Activated CD8-positive, alpha-beta memory T cell treated with anti-CD3 and anti-CD28 coated beads for 36 hours (primary cell): Measurements from ENCODE around the gene ZNF57. TPM values are rescaled to one million over a fixed set of nuclear protein-coding genes. Genes with fewer than 3 reads are reported as not detected.
"Not testable (repeated sequence)": the region's sequence is repeated elsewhere in the genome, so short reads cannot be mapped to it uniquely, and the experiment has no call there.

Source experiments
- CTCF ChIA-PET: fragments of 350-600 bp; sonication (Branson Sonifier 250); formaldehyde crosslinking; loops from one replicate; lab custom pipeline; 2021; ENCODE audit warnings: antibody characterized with exemption; lab: Charles Lee
- POLR2A ChIA-PET: fragments of 350-600 bp; sonication (Branson Sonifier 250); formaldehyde crosslinking; loops from one replicate; lab custom pipeline; 2021; ENCODE audit warnings: antibody characterized with exemption; lab: Charles Lee
- total RNA-seq, 2 experiments: library from RNA; stranded (reverse); gene quantifications; one replicate each; pipeline ENCODE4 v1.2.3, GENCODE V29; 2021

The ZNF57 gene
- 1 to 10 TPM; 4.2 to 4.5 TPM for total RNA-seq

DNA sequence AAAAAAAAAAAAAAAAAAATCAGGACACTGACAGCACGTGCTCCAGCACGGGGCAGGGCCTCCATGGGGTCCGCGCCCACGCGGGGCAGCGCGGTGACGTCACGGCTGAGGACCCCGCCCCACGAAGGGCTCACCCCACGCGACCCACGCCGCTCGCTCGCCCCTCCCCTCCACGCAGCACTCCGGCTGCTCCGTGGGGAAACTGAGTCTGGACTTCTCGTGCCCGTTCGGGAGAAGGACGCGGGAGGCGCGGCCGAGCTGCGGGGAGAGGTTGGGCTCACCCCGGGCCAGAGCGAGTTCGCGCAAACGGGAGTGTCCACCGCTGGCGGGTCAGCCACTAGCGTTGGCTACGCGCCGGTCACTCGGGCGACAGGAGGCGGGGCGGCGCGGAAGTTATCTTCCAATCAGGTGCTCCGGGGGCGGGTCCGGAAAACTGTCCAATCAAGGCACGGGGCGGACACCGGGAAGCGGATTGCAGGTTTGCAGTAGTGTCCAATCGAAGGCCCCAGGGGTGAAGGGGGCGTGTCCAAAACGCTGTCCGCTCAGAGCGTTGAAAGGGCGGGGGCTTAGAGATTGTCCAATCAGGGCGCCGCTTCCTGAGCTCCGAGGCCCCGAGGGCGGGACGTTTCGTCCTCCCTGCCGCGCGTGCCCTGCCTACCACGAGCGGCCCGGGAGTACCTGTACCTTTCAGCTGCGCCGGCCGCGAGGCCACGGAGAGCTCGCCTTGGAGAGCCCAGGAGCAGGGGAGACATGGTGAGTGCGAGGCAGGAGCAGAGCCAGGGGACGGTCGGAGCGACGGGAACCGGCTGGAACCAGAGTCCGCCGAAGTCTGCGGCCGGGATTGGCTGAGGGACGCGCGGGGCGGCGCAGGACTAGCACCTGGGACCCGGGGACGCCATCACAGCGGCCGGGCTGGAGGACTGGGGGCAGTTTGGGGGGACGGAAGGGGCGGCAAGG, at the start of gene ZNF57:
ZNF57 (plus strand) TSS at position 633 of the 957 bp plus-strand sequence; CDS start at position 751, 118 bp downstream.
- ChIA-PET POLR2A (interaction anchor here (0.5 to 1.5 kb wide), 3 partner anchors 12 to 578 kb away, joined by 3 to 7 read pairs (median 4); no protein-coding TSS in a partner anchor), CTCF (interaction anchor here (0.6 to 1.2 kb wide), 5 partner anchors 12 to 531 kb away, joined by 3 to 5 read pairs (median 3); no protein-coding TSS in a partner anchor)

DNA sequence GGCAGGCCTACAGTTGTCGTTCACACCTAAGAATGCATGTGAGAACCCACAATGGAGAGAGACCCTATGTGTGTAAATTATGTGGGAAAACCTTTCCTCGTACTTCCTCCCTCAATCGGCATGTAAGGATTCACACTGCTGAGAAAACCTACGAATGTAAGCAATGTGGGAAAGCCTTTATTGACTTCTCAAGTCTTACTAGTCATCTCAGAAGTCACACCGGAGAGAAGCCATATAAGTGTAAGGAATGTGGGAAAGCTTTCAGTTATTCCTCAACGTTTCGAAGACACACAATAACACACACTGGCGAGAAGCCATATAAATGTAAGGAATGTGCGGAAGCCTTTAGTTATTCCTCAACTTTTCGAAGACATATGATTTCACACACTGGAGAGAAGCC, 48.1 kb upstream of the ZNF57 start:
- CTCF ChIA-PET, result no interaction called here
- POLR2A ChIA-PET, result no interaction called here

DNA sequence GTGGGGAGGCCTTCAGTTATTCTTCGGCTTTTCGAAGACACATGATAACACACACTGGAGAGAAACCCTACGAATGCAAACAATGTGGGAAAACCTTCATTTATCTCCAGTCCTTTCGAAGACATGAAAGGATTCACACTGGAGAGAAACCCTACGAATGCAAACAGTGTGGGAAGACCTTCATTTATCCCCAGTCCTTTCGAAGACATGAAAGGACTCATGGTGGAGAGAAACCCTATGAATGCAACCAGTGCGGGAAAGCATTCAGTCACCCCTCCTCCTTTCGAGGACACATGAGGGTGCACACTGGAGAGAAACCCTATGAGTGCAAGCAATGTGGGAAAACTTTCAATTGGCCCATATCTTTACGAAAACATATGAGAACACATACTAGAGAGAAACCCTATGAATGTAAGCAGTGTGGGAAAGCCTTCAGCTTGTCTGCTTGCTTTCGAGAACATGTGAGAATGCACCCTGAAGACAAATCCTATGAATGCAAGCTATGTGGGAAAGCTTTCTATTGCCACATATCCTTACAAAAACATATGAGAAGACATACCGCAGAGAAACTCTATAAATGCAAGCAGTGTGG, 47.6 kb upstream of the ZNF57 start:
- ChIA-PET CTCF (interaction anchor here (1.3 kb wide), 1 partner anchor 98 kb away, joined by 5 read pairs; no protein-coding TSS in a partner anchor), POLR2A (no interaction called here)

DNA sequence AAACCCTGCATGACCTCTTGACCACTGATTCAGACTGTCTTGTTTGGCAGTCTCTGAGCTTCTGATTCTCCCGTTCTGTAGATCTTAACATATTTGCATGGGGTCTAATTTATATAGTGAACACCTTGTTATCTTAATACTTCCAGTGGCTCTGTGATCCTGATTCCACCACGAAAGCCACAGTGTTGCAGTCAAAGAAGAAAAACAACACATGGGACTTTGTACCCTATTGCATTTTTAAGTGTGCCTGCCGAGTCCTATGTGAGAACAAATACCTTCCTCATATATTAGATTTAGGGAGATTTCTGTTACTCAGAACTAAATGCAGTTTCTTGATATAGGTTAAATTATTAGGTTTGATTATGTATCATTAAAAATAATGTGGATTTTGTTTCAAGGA, 45.9 kb upstream of the ZNF57 start:
- POLR2A ChIA-PET, result no interaction called here
- CTCF ChIA-PET, result no interaction called here

DNA sequence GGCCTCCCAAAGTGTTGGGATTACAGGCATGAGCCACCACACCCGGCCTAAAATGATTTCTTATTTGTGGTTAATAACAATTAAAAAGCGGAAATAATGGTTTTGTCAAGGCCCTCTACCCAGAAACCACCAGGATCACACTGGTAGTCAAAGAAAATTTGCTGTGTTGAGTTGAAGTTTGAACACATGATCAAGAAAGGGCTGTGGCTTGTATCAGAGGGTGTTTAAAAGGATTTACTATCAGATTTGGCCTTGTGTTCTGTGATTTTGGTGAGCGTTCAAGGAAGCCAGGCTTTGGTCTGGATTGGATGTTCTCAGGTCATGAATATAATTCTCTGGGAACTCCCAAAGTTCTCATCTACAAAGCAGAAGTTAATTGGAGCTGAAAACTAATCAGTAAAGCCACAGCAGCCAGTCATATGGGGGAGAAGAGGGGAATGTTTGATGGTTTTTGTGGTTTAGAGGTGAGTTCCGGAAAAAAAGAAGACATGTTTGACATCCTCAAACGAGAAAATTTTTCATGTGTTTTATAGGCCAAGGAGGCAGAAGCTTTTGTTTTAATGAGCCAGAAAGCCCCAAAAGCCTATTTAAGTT, 44.2 kb upstream of the ZNF57 start:
- CTCF ChIA-PET, result no interaction called here
- POLR2A ChIA-PET, result no interaction called here

DNA sequence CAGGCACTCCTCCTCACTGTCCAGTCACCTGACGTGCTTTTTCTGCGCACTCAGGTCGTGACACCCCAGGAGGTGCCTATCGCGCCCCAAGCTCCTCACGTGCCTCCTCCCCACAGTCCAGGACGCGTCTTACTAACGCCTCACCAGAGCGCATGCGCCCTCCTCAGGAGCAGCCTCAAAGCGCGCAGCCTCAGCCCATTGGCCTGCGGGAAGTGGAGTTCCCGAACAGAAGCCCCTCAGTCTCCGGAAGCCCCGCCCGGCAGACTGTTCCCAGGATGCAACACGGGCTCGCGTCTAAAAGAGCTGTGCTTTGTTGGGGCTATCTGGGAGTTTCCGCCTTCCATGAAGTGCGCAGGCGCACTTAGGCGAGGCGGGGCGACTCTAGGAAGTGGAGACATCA, 41.9 kb upstream of the ZNF57 start:
- ChIA-PET CTCF (no interaction called here), POLR2A (no interaction called here)

DNA sequence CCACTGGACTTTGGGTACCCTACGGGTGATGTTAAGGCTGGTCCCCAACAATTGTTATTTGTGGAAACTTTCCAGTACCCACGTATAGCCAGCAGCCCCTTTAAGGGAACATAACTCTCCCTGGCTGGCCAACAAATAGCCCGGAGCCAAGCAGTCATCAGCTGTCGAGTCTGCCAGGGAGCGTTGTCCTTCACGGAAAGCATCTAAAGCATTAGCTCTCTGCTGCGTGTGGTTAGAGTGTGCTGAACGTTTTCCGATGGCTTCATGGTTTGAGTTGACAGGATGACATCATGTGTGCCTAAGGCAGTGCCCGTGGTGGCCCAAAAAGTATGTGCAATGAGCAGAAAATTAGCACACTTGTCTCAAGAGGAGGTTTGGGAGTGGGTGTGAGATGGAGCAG, 36.9 kb upstream of the ZNF57 start:
- CTCF ChIA-PET, result no interaction called here
- POLR2A ChIA-PET, result no interaction called here

DNA sequence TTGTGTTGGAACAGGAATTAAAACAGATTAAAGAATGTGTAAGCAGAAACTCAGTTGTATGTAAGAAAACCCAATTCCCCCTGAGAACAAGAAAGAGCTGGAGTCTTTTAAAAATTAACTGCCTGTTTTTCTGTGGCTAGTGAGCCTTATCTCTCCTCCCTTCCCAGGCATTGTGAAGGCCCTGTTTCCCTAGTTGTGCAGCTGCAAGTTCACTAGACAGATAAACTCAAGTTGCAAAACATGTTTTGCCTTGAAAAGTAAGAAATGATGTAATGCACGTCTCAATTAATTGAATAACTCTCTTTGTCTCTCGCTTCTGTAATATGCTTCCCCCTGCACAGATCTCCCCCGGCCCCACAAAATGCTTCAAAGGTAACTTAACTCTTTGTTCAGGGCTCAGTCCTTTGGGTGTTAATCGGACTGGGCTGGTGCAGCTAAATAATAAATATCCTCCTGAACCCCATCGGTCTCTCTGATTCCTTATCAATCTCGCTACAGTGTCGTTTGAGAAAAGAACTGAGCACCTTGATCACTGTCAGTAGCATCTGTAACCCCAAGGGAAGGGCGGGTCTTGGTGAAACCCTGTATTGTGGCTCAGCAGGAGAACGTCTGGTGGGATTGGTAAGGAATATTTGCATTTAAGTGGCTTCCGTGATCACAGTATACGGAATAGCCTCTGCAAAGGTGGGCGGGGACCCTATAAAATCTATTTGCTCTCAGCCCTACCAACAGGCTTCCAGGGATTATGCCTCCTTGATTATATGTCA, 35.2 kb upstream of the ZNF57 start:
- POLR2A ChIA-PET, result no interaction called here
- CTCF ChIA-PET, result interaction anchor here (1.6 kb wide), 1 partner anchor 217 kb away, joined by 4 read pairs; no protein-coding TSS in a partner anchor

DNA sequence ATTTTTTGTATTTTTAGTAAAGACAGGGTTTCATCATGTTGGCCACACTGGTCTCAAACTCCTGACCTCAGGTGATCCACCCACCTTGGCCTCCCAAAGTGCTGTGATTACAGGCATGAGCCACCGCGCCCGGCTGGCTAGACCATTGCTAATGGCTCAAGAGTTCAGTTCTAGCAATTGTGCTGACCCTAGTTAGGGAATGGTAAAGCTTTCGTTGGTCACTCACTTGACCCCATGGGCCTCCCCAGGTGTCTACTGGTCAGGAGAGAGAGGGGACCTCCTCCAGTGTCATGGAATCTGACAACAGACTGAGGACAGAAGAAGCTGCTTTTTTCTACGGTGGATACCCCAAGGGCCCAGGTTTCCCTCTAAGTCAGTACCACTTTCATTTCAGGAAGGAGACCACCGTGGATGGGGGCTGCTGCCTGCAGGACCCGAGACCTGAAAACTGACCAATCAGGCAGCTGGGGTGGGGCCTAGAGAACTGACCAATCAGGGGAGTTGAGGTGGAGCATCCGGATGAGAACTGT, 34.2 kb upstream of the ZNF57 start:
- POLR2A ChIA-PET, result no interaction called here

DNA sequence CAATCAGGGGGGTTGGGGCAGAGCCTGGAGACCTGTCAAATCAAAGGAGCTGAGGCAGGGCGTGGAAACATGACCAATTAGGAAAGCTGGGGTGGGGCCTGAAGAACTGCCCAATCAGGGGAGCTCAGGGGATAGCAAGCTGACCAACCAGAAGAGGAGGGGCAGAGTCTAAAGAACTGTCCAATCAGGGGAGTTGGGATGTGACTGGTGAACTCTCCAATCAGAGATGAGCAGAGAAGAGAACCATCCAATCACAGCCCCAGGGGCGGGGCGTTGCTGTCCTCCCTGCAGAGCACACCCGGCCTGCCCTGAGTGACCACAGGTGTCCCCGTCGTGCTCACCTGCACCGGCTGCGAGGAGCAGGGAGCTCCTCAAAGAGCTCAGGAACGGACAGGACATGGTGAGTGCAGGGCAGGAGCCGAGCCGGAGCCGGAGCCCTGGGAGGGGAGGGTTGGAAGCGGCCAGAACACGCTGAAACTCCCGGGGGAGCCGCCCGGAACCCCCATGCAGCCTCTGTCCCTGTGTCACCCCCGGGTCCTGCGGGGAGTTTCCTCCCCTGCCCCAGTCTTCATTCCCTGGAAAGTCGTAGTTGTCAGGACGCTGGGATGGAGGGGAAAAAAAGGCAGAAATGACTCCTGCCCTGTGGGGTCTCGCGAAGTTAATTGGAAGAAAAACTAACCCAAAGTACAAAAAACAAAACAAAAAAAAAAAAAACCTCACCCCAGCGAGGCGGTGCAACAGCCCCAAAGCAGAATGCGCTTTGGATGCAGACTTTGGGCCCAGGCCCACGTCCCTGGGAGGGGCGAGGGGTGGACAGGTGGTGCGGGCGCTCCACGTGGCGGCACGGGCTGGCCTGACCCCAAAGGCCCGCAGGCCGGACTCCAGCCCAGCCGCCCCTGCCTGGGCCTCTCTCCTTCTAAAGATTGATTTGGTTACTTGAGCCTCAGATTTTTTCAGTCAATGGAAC, 33.4 kb upstream of the ZNF57 start, which contains the start of gene ZNF556:
ZNF556 (plus strand) TSS at position 311 of the 967 bp plus-strand sequence; CDS start at position 398, 87 bp downstream.
- ChIA-PET CTCF (no interaction called here), POLR2A (no interaction called here)

More for the DNA sequence above, 34.2 kb upstream of the ZNF57 start:
- CTCF ChIA-PET, result interaction anchor here (1.6 kb wide), 1 partner anchor 218 kb away, joined by 4 read pairs; no protein-coding TSS in a partner anchor

DNA sequence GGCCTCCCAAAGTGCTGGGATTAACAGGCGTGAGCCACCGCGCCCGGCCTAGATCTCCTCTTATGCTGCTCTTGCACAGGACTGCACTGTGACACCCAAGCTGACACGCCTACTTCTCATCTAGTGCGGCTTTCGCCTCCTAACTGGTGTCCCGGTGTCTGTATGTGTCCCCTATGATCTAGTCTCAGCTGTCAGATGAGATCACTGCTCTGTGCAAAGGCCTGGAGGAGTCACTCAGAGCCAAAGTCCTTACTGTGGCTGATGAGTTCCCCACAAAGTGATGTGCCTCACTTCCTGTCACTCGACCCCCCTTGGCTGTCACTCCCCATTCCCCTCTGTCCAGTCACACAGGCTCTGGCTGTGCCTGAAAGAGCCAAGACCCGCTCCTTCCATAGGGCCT, 31.1 kb upstream of the ZNF57 start:
- POLR2A ChIA-PET, result no interaction called here
- CTCF ChIA-PET, result interaction anchor here (1.5 kb wide), 1 partner anchor 221 kb away, joined by 5 read pairs; no protein-coding TSS in a partner anchor

DNA sequence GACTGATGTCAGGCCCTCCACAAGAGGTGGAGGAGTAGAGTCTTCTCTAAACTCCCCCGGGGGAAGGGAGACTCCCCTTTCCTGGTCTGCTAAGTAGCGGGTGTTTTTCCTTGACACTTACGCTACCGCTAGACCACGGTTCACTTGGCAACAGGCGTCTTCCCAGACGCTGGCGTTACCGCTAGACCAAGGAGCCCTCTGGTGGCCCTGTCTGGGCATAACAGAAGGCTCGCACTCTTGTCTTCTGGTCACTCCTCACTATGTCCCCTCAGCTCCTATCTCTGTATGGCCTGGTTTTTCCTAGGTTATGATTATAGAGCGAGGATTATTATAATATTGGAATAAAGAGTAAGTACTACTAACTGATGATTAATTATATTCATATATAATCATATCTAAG, 28.6 kb upstream of the ZNF57 start:
- CTCF ChIA-PET, result interaction anchor here (0.7 to 1.6 kb wide), 3 partner anchors 117 to 224 kb away, joined by 4 to 10 read pairs (median 4); no protein-coding TSS in a partner anchor
- POLR2A ChIA-PET, result not testable (repeated sequence)

DNA sequence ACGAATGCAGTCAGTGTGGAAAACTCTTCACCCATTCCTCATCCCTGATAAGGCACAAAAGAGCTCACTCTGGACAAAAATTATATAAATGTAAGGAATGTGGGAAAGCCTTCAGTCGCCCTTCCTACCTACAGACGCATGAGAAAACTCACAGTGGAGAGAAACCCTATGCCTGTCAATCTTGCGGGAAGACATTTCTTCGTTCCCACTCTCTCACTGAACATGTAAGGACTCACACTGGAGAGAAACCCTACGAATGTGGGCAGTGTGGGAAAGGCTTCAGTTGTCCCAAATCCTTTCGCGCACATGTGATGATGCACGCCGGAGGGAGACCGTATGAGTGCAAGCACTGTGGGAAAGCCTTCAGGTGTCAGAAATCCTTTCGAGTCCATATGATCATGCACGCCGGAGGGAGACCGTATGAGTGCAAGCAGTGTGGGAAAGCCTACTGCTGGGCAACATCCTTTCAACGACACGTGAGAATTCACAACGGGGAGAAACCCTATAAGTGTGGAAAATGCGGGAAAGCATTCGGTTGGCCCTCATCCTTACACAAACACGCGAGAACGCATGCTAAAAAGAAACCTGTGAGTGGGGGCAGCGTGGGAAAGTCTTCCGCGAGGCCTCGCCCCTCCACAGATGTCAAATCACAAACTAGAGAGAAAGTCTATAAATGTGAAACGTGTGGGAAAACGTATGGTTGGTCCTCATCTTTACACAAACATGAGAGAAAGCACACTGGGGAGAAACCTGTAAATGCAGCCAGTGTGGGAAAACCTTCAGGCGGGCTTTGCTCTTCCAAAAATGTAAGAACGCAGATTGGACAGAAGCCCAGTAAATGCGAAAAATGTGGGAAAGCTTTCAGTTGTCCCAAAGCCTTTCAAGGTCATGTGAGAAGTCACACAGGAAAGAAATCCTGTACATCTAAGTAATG, 23.1 kb upstream of the ZNF57 start:
- POLR2A ChIA-PET, result interaction anchor here (0.8 kb wide), 1 partner anchor 1249 kb away, joined by 4 read pairs; no protein-coding TSS in a partner anchor
- CTCF ChIA-PET, result no interaction called here

DNA sequence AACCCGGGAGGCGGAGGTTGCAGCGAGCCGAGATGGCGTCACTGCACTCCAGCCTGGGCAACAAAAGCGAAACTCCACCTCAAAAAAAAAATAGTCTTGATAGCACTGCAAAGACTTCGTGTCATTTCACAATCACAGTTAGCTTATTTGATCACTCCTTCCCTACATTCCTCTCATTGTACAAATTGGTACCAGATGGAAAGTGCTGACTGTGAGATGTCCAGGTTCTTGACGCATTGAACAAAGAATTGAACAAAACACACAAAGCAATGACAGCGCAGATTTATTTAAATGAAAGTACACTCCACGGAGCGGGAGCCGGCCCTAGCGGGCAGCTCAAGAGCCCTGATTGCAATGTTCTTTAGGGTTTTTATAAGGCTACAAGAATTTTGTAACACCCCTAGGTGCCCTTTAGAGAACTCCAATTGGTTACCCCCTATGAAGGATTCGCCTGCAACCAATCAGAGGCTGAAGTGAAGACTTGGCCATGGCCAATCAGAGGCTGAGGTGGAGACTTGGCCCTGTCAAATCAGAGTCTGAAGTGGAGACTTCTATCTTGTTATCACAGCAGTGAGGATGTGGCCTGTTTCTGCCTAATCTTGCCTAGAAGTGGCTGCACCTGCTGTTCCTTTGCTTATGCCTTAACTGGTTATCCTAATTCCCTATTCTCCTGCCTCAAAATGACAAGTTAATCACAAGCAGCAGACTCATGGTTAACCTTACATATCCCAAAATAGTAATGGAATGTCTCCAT, 16.9 kb upstream of the ZNF57 start:
- ChIA-PET CTCF (no interaction called here), POLR2A (no interaction called here)

DNA sequence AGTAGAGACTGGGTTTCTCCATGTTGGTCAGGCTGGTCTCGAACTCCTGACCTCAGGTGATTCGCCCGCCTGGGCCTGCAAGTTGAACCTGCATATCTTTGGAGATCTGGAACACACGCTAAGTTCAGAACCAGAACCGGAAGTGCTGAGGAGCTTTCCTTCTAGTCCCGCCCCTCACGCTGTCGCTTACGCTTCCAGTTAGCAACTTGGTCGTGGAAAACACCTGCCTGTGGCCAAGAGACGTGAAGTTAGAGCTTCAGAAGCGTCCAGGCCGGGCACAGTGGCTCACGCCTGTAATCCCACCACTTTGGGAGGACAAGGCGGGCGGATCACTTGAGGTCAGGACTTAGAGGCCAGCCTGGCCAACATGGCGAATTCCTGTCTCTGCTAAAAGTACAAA, 15.0 kb upstream of the ZNF57 start:
- POLR2A ChIA-PET, result no interaction called here
- CTCF ChIA-PET, result no interaction called here
